Astrocyte (in vitro differentiated cells and primary cell): ENCODE data around the gene FMO1.

Experiments used
- CTCF ChIP-seq: IDR thresholded peaks from 2 replicates; pipeline ENCODE4 v1.5.1; 2011; ENCODE audit warnings: low read depth, mild to moderate bottlenecking, inconsistent platforms, low read length, moderate library complexity; ENCODE audit not compliant: insufficient read depth
- EZH2 ChIP-seq: IDR thresholded peaks from 2 replicates; pipeline ENCODE4 v1.6.1; 2012; ENCODE audit warnings: mild to moderate bottlenecking, low read length, inconsistent platforms; ENCODE audit not compliant: insufficient read depth

GRCh38 chr1:171290621-171291020 lies 42.3 kb downstream of the FMO1 start:
- TF ChIP-seq CTCF (no peak), EZH2 (no peak)
